Renal pelvis (tissue), 12 donors: Measurements from ENCODE around the gene RNF166. TPM values are rescaled to one million over a fixed set of nuclear protein-coding genes. Genes with fewer than 3 reads are reported as not detected.
A peak's percentile ranks its signal among the peaks of the same experiment; 100 is the strongest.

Experiments used
- DNase-seq: peaks from one replicate; pipeline ENCODE4 v3.0.0-alpha.2; 2013
- long read RNA-seq, 16 experiments: transcript quantifications; one replicate each; lab custom pipeline, GENCODE V29; 2026
- polyA plus RNA-seq, 3 donors: library from polyadenylated mRNA; unstranded; fragments of 120-200 nt; gene quantifications; one replicate each; pipeline ENCODE4 v1.2.1, GENCODE V29; 2013; ENCODE audit not compliant: insufficient read length in 3 of 3

Gene RNF166
- polyA plus RNA-seq, result 10 to 100 TPM; 20.5 to 22.2 (median 20.7) TPM
- long read RNA-seq, donor 1, partial matches to known transcripts, result 0 of 3 reads
- long read RNA-seq, donor 1, other reads (novel, unspliced or antisense), result 0 of 3 reads
- long read RNA-seq, donor 2, transcript RNF166-201 (6 exons, 1,883 nt), result major isoform, 7 of 7 reads
- long read RNA-seq, donor 2, partial matches to known transcripts, result 0 of 7 reads
- long read RNA-seq, donor 2, other reads (novel, unspliced or antisense), result 0 of 7 reads
- long read RNA-seq, donor 3, partial matches to known transcripts, result 0 of 2 reads
- long read RNA-seq, donor 3, other reads (novel, unspliced or antisense), result 0 of 2 reads
- long read RNA-seq, donor 4, transcript RNF166-201 (6 exons, 1,883 nt), result major isoform, 6 of 6 reads
- long read RNA-seq, donor 4, partial matches to known transcripts, result 0 of 6 reads
- long read RNA-seq, donor 4, other reads (novel, unspliced or antisense), result 0 of 6 reads
- long read RNA-seq, donor 5, result 0 reads
- long read RNA-seq, donor 6, partial matches to known transcripts, result 0 of 1 reads
- long read RNA-seq, donor 6, other reads (novel, unspliced or antisense), result 0 of 1 reads
- long read RNA-seq, donor 7, transcript RNF166-201 (6 exons, 1,883 nt), result major isoform, 5 of 13 reads
- long read RNA-seq, donor 7, partial matches to known transcripts, result 6 of 13 reads
- long read RNA-seq, donor 7, other reads (novel, unspliced or antisense), result 0 of 13 reads
- long read RNA-seq, donor 8, partial matches to known transcripts, result 0 of 1 reads
- long read RNA-seq, donor 8, other reads (novel, unspliced or antisense), result 0 of 1 reads
- long read RNA-seq, donor 9, transcript RNF166-201 (6 exons, 1,883 nt), result major isoform, 6 of 6 reads
- long read RNA-seq, donor 9, partial matches to known transcripts, result 0 of 6 reads
- long read RNA-seq, donor 9, other reads (novel, unspliced or antisense), result 0 of 6 reads
- long read RNA-seq, donor 10, transcript RNF166-201 (6 exons, 1,883 nt), result major isoform, 5 of 6 reads
- long read RNA-seq, donor 10, partial matches to known transcripts, result 0 of 6 reads
- long read RNA-seq, donor 10, other reads (novel, unspliced or antisense), result 0 of 6 reads
- long read RNA-seq, donor 11, partial matches to known transcripts, result 0 of 2 reads
- long read RNA-seq, donor 11, other reads (novel, unspliced or antisense), result 0 of 2 reads
- long read RNA-seq, donor 12, result 0 reads
- long read RNA-seq, donor 13, partial matches to known transcripts, result 0 of 2 reads
- long read RNA-seq, donor 13, other reads (novel, unspliced or antisense), result 0 of 2 reads
- long read RNA-seq, donor 14, result 0 reads
- long read RNA-seq, donor 15, result 0 reads
- long read RNA-seq, donor 16, transcript RNF166-201 (6 exons, 1,883 nt), result major isoform, 8 of 9 reads
- long read RNA-seq, donor 16, partial matches to known transcripts, result 0 of 9 reads
- long read RNA-seq, donor 16, other reads (novel, unspliced or antisense), result 0 of 9 reads

- DNase-seq, result peak; percentile 85
Observed at GRCh38 chr16:88706229-88706964, at the start of gene RNF166, which contains the start of gene CTU2. TSS of gene RNF166 (minus strand) at chr16:88706408. CDS start at chr16:88706325, 83 bp downstream. TSS of gene CTU2 (plus strand) at chr16:88706503. CDS start at chr16:88706531, 28 bp downstream.

- no peak for DNase-seq
Observed at GRCh38 chr16:88754912-88755744, 48.9 kb upstream of the RNF166 start.

GRCh38 chr16:88754109-88754911 lies 48.1 kb upstream of the RNF166 start:
- DNase-seq, result no peak

- DNase-seq, result no peak
Observed at GRCh38 chr16:88753602-88754001, 47.4 kb upstream of the RNF166 start.

- no peak for DNase-seq
Observed at GRCh38 chr16:88753191-88753590, 47.0 kb upstream of the RNF166 start.

GRCh38 chr16:88752386-88753002 lies 46.3 kb upstream of the RNF166 start:
- DNase-seq, result no peak

- no peak for DNase-seq
Observed at GRCh38 chr16:88750854-88751253, 44.6 kb upstream of the RNF166 start.

- no peak for DNase-seq
Observed at GRCh38 chr16:88749358-88749757, 43.1 kb upstream of the RNF166 start.

- no peak for DNase-seq
Observed at GRCh38 chr16:88748364-88748763, 42.2 kb upstream of the RNF166 start.

- no peak for DNase-seq
Observed at GRCh38 chr16:88747588-88748301, 41.5 kb upstream of the RNF166 start.

GRCh38 chr16:88746506-88746905 lies 40.3 kb upstream of the RNF166 start:
- no peak for DNase-seq

- no peak for DNase-seq
Observed at GRCh38 chr16:88744577-88745521, 38.6 kb upstream of the RNF166 start.

GRCh38 chr16:88743693-88744576 lies 37.7 kb upstream of the RNF166 start:
- peak; percentile 38 for DNase-seq

- DNase-seq, result no peak
Observed at GRCh38 chr16:88742896-88743605, 36.8 kb upstream of the RNF166 start.

GRCh38 chr16:88741368-88741767 lies 35.2 kb upstream of the RNF166 start:
- no peak for DNase-seq
